GM23248 (cell line): ENCODE measurements around the gene DGKI.

Source experiments
- EZH2 ChIP-seq: fragments of 200-600 bp; sonication (generic); IDR thresholded peaks from 2 replicates; pipeline ENCODE4 v1.6.1; 2018; ENCODE audit warnings: antibody characterized with exemption, mild to moderate bottlenecking; ENCODE audit not compliant: insufficient read depth, poor library complexity, severe bottlenecking
- EZH2phosphoT487 ChIP-seq: fragments of 200-600 bp; sonication (generic); IDR thresholded peaks from 2 replicates; pipeline ENCODE4 v1.6.1; 2018; ENCODE audit warnings: antibody characterized with exemption, moderate library complexity, mild to moderate bottlenecking, low read depth; ENCODE audit not compliant: insufficient read depth

DNA sequence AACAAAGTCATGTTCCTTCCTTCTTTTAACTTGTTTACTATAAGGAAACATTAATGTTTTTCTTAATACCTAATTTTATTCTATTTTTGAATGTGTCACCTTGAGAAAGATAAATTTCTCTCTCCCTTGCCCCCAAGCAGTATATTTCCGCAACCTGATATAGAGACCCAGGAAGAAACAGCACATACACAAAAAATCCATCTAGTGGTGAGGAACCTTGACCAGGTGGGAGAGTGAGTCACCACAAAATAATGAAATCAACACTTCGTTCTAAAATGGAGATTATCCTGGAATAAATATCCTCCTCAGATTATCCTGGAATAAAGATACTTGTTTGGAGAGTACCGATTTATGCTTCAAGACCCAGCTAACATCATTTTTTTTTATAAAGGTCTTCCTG lies 270.3 kb downstream of the DGKI start:
- TF ChIP-seq EZH2 (no peak), EZH2phosphoT487 (no peak)
